ENCODE data around the gene CNKSR2. TPM values are rescaled to one million over a fixed set of nuclear protein-coding genes. Genes with fewer than 3 reads are reported as not detected.
A peak's percentile ranks its signal among the peaks of the same experiment; 100 is the strongest.

The CNKSR2 gene
- 1 to 10 TPM in 2 of 4 donors, under 1 TPM in 2; 0.73 to 1.6 (median 1.1) TPM for total RNA-seq

DNA sequence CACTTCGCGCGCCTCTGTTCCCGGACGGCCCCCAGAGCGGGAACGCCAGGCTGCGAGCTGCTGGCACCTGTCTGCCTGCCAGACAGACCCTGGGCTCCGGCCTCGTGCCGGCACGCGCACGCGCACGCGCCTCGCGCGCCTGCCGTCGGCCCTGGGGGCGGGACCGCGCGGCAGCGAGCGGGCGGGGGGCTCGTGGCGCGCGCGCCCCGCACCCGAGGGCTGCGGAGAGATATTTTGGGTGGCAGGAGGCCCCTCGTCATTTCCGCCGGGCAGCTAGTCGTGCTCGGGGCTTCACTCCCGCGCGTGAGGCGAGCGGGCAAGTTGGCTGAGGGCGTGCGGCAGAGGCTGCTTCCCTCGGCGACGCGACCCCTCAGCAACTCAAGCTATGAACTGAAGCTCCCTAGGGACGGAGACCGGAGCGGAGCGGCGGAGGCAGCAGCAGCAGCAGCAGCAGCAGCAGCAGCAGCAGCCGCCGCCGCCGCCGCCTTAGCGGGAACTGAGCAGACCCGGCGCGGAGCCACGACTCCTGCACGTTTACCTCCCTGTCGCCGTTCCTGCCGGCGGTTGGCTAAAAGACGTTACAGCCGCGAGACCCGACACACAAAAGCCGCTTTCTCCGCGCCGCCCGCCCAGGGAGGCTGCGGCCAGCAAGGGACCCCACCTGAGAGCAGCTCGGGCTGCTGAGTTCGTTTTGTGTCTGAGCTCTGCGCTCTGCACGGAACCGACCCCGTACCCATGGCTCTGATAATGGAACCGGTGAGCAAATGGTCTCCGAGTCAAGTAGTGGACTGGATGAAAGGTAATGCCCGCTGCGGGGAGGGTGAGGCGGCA lies at the start of gene CNKSR2:
Gene CNKSR2 (plus strand): TSS at position 256 of the 831 bp plus-strand sequence. CDS start 480 bp downstream, at position 736.
- peak within 1 kb of the TSS; percentile 61 for H3K4me3 ChIP-seq
- peaks cover 6% of the 10 kb centered on the region for H3K4me1 ChIP-seq
- WGBS, result 63% methylated on average over 25 of the region's 94 CpGs
- peaks cover 10% of the 10 kb centered on the region for H3K27me3 ChIP-seq
- no peaks in the 10 kb centered on the region for H3K9me3 ChIP-seq
- peak in 1 of 2 donors; percentile 55 for DNase-seq (ENCODE audit: low spot score in 2 of 2)
- TF ChIP-seq POLR2A (IDR thresholded peaks at IDR 0.05) (no peak), EP300 (IDR thresholded peaks at IDR 0.05) (no peak), CTCF (IDR thresholded peaks at IDR 0.05) (no peak), POLR2AphosphoS5 (IDR thresholded peaks at IDR 0.05) (no peak)
- H3K36me3 ChIP-seq, result no peaks in the 10 kb centered on the region
- H3K27ac ChIP-seq, result peak within 1 kb of the TSS; percentile 64

GRCh38 chrX:21354725-21355124 lies 19.5 kb upstream of the CNKSR2 start:
- WGBS, result 82% methylated on average over 4 of the region's 4 CpGs
- no peaks in the 10 kb centered on the region for H3K27me3 ChIP-seq
- TF ChIP-seq EP300 (IDR thresholded peaks at IDR 0.05) (no peak), POLR2AphosphoS5 (IDR thresholded peaks at IDR 0.05) (no peak)

DNA sequence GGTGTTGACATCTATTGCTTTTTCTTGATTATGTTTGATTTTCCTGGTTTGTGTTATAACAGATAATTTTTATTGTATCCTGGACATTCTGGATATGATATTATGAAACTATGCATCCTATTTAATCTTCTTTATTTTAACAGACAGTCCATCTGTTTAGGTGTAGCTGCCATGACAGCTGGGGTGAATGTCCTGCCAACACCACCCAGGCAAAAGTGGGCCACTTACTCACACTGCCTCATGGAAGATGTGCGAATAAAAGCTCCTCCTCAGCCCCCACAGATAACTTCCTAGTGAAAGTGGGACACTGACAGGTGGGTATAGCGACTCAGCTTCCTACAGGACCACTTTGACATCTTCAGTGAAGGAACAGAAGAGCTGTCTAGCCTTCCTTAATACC lies 18.4 kb upstream of the CNKSR2 start:
- H3K27ac ChIP-seq, result no peak overlapping the region
- no peaks in the 10 kb centered on the region for H3K4me1 ChIP-seq
- no peaks in the 10 kb centered on the region for H3K36me3 ChIP-seq
- H3K9me3 ChIP-seq, result no peaks in the 10 kb centered on the region
- TF ChIP-seq POLR2A (IDR thresholded peaks at IDR 0.05) (no peak), EP300 (IDR thresholded peaks at IDR 0.05) (no peak), CTCF (IDR thresholded peaks at IDR 0.05) (no peak), POLR2AphosphoS5 (IDR thresholded peaks at IDR 0.05) (no peak)
- no peak for DNase-seq (ENCODE audit: low spot score in 2 of 2)
- no peaks in the 10 kb centered on the region for H3K27me3 ChIP-seq
- 50% methylated on average over 2 of the region's 2 CpGs for WGBS
- H3K4me3 ChIP-seq, result no peak overlapping the region

More at GRCh38 chrX:21354725-21355124, 19.5 kb upstream of the CNKSR2 start:
- no peak for DNase-seq (ENCODE audit: low spot score in 2 of 2)
- H3K36me3 ChIP-seq, result no peaks in the 10 kb centered on the region
- no peaks in the 10 kb centered on the region for H3K4me1 ChIP-seq
- H3K9me3 ChIP-seq, result no peaks in the 10 kb centered on the region
- H3K4me3 ChIP-seq, result no peak overlapping the region
- H3K27ac ChIP-seq, result no peak overlapping the region

DNA sequence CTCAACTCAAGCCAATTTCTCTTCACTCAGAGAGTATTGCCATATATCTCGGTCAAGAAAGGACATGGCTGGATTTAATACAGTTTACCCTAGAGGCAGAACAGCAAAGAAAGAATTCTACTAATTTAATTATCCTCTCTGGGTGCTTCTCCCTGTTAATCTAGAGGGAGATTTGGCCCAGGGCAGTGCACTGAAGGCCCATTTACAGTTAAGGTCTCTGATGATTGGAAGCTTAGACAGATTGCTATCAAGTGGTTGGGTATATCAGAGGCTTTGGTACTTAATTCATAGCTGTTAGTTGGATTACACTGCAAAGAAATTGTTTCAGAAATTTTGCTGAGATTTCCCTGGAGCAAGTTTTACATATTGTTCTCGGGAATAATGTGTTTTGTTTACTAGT lies 4.6 kb upstream of the CNKSR2 start:
- H3K4me1 ChIP-seq, result no peaks in the 10 kb centered on the region
- H3K27ac ChIP-seq, result no peak overlapping the region
- TF ChIP-seq POLR2AphosphoS5 (IDR thresholded peaks at IDR 0.05) (no peak), CTCF (IDR thresholded peaks at IDR 0.05) (no peak), EP300 (IDR thresholded peaks at IDR 0.05) (no peak), POLR2A (IDR thresholded peaks at IDR 0.05) (no peak)
- peaks cover 1% of the 10 kb centered on the region for H3K27me3 ChIP-seq
- no peaks in the 10 kb centered on the region for H3K9me3 ChIP-seq
- no peak for DNase-seq (ENCODE audit: low spot score in 2 of 2)
- no peak overlapping the region for H3K4me3 ChIP-seq
- 69% methylated on average over 2 of the region's 2 CpGs for WGBS
- no peaks in the 10 kb centered on the region for H3K36me3 ChIP-seq

GRCh38 chrX:21373001-21373400 lies 1.2 kb upstream of the CNKSR2 start:
- Histone ChIP-seq H3K27ac (no peak overlapping the region), H3K9me3 (no peaks in the 10 kb centered on the region), H3K4me3 (no peak overlapping the region), H3K36me3 (no peaks in the 10 kb centered on the region), H3K27me3 (peaks cover 10% of the 10 kb centered on the region), H3K4me1 (peaks cover 6% of the 10 kb centered on the region)
- 61% methylated on average over 7 of the region's 7 CpGs for WGBS
- no peak for TF ChIP-seq POLR2AphosphoS5 (IDR thresholded peaks at IDR 0.05)
- TF ChIP-seq POLR2A (IDR thresholded peaks at IDR 0.05), result no peak
- TF ChIP-seq EP300 (IDR thresholded peaks at IDR 0.05), result no peak
- TF ChIP-seq CTCF (IDR thresholded peaks at IDR 0.05), result no peak
- DNase-seq (ENCODE audit: low spot score in 2 of 2), result no peak
